Raji (cell line): ENCODE measurements around the gene SLC25A21.

Source experiments
- POLR2A ChIP-seq: IDR thresholded peaks from 2 replicates; pipeline ENCODE4 v1.6.1; 2011; ENCODE audit warnings: low read depth, low read length, control low read depth; ENCODE audit not compliant: insufficient read depth

The SLC25A21 gene

GRCh38 chr14:37172024-37172869 lies at the start of gene SLC25A21:
Gene SLC25A21 (minus strand): TSS chr14:37172606.
- no peak for TF ChIP-seq POLR2A

GRCh38 chr14:37221073-37221472 lies 48.7 kb upstream of the SLC25A21 start:
- no peak for TF ChIP-seq POLR2A

DNA sequence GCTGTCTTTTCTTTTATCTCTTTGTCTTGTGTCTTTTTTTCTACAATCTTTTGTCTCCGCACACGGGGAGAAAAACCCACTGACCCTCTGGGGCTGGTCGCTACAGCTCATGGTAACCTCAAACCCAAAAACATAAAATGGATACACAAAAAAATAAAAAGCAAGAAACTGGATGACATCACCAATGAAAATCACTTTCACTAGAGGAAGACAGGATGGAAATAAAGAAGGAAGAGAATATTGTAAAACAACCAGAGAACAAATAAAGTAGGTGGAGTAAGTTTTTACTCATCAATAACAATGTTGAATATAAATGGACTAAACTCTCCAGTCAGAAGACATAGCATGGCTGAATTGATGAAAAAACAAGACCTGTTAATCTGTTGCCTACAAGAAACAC lies 42.9 kb upstream of the SLC25A21 start:
- no peak for TF ChIP-seq POLR2A

- no peak for TF ChIP-seq POLR2A
These were observed 40.6 kb upstream of the SLC25A21 start for GRCh38 chr14:37213016-37213415.

DNA sequence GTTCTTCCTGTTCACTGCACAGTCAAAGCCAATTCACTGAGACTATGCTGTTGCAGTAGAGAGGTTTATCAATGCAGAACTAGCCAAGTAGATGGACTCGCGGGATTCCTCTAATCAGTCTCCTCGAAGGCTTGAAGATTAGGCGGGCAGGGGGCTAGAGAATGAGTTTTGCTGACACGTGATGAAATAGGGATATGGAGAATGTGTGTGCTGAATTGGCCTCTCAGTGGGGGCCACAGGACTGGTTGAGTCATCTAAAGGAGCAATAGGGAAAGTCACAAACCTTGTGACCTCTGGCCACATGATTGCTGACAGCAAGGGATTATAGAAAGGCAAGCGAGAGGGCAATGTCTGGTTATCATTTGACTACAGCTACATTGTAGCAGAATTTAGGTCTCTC lies 38.0 kb upstream of the SLC25A21 start:
- no peak for TF ChIP-seq POLR2A

DNA sequence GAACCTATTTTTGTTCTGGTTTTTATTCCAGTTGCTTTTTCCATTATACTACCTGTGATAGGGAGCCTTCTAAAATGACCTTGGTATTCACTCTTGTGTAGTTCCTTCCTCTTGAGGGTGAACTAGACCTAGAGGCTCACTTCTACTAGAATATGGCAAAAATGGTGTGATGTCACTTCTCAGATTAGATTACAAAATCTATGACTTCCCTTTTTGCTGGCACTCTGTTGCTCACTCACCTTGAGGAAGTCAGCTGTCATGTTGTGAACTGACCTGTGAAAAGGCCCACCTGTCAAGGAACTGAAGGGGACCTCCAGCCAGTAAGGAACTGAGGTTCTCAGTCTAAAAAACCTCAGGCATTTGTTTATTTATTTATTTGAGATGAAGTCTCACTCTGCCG lies 31.0 kb upstream of the SLC25A21 start:
- TF ChIP-seq POLR2A = no peak

DNA sequence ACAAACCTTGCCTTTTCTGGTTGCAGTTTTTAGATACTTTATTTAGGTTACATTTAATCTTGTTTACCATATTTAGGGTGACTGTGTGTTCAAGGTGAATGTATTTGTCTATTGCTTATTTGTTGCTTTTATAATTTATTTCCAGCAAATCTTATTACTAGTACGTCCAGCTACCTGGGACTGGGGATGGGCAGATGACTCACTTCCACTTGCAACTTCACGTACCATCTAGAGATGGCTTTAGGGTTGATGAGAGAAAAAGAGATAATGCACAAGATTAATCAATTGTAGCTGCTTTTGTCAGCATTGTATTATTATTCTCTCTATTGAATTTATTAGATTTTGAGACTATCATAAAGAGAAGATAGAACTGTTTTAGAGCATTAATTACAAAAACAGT lies 30.4 kb upstream of the SLC25A21 start:
- TF ChIP-seq POLR2A = no peak

GRCh38 chr14:37202265-37202664 lies 29.9 kb upstream of the SLC25A21 start:
- no peak for TF ChIP-seq POLR2A

- no peak for TF ChIP-seq POLR2A
These were observed 29.3 kb upstream of the SLC25A21 start for GRCh38 chr14:37201724-37202123.

DNA sequence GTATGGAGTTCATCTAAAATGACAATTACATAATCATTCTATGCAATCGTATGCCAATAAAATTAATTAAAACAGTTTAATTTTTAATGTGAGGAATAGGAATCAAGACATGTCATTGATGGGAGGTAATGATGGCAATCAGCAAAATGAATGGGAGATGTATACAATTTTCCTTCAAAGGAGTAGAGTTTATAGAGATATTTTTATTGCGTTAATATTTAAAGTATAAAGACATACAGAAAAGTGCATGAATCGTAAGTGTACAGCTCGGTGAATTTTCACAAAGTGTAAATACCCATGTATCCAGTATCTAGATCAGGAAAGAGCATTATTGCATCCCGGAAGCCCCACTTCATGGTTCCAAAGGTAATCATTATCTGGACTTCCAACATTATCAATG lies 26.5 kb upstream of the SLC25A21 start:
- TF ChIP-seq POLR2A = no peak

GRCh38 chr14:37198273-37198598 lies 25.8 kb upstream of the SLC25A21 start:
- no peak for TF ChIP-seq POLR2A

- no peak for TF ChIP-seq POLR2A
These were observed 25.2 kb upstream of the SLC25A21 start, which contains the start of gene MIPOL1 for GRCh38 chr14:37197421-37198272. Gene MIPOL1 (plus strand): TSS chr14:37197937. CDS start chr14:37247889, 49,952 bp downstream.

- no peak for TF ChIP-seq POLR2A
These were observed 24.4 kb upstream of the SLC25A21 start for GRCh38 chr14:37196604-37197420.

- TF ChIP-seq POLR2A = no peak
These were observed 22.9 kb upstream of the SLC25A21 start for GRCh38 chr14:37195327-37195726.

GRCh38 chr14:37194698-37195097 lies 22.3 kb upstream of the SLC25A21 start:
- no peak for TF ChIP-seq POLR2A
